ENCODE measurements around the gene HID1. TPM values are rescaled to one million over a fixed set of nuclear protein-coding genes. Genes with fewer than 3 reads are reported as not detected.

The HID1 gene
- total RNA-seq, 1 experiment from 2014 or later = 43.8 TPM

DNA sequence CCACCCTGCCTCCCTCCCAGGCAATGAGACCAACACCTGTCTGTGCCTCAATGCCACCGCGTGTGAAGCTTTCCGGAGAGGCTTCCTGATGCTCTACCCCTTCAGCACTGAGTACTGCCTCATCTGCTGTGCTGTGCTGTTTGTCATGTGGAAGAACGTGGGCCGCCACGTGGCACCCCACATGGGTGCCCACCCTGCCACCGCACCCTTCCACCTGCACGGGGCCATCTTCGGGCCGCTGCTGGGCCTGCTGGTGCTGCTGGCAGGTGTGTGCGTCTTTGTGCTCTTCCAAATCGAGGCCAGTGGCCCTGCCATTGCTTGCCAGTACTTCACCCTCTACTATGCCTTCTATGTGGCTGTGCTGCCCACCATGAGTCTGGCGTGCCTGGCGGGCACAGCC, 25.9 kb downstream of the HID1 start:
- no peaks in the 10 kb centered on the region for H3K36me3 ChIP-seq (ENCODE audit: control insufficient read depth in 1 of 2, insufficient read depth in 2 of 2, low read length in 2 of 2)
- DNase-seq (ENCODE audit: low read depth, low spot score) (no peak), ATAC-seq (no peak)
- H3K4me2 ChIP-seq (ENCODE audit: low read length) = no peak overlapping the region
- no TSS peak for BruUV-seq (replicated peaks)
- H3K9ac ChIP-seq (ENCODE audit: low read length) = no peak overlapping the region
- RAD21 ChIA-PET (ENCODE audit: low non-redundant PET in 1 of 2, low total read pairs in 2 of 2, uncharacterized antibody in 2 of 2, unreplicated experiment in 2 of 2) = no interaction called here
- peaks cover 12 to 26% of the 10 kb centered on the region in 2 experiments for H3K4me1 ChIP-seq (ENCODE audit: control insufficient read depth in 1 of 2, insufficient read depth in 2 of 2, low read length in 2 of 2)
- no peaks in the 10 kb centered on the region for H3K79me2 ChIP-seq (ENCODE audit: insufficient read depth, low read length)
- TF ChIP-seq, protein P1, sequence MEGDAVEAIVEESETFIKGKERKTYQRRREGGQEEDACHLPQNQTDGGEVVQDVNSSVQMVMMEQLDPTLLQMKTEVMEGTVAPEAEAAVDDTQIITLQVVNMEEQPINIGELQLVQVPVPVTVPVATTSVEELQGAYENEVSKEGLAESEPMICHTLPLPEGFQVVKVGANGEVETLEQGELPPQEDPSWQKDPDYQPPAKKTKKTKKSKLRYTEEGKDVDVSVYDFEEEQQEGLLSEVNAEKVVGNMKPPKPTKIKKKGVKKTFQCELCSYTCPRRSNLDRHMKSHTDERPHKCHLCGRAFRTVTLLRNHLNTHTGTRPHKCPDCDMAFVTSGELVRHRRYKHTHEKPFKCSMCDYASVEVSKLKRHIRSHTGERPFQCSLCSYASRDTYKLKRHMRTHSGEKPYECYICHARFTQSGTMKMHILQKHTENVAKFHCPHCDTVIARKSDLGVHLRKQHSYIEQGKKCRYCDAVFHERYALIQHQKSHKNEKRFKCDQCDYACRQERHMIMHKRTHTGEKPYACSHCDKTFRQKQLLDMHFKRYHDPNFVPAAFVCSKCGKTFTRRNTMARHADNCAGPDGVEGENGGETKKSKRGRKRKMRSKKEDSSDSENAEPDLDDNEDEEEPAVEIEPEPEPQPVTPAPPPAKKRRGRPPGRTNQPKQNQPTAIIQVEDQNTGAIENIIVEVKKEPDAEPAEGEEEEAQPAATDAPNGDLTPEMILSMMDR (IDR thresholded peaks at IDR 0.05 in 2 of 3, conservative IDR thresholded peaks at IDR 0.05 in 1 of 3; ENCODE audit: borderline replicate concordance in 1 of 3, insufficient read depth in 1 of 3, low read depth in 2 of 3, low read length in 2 of 3) = no peak
- no peak for TF ChIP-seq CBX3 (IDR thresholded peaks at IDR 0.05; ENCODE audit: low read depth)
- TF ChIP-seq POLR2A (IDR thresholded peaks at IDR 0.05; ENCODE audit: borderline replicate concordance, extremely low read depth, insufficient read depth, insufficient read length) = no peak
- no peak for TF ChIP-seq EGR1 (IDR thresholded peaks at IDR 0.05; ENCODE audit: low read depth)
- TF ChIP-seq SP1 (IDR thresholded peaks at IDR 0.05; ENCODE audit: low read depth) = no peak
- no peak for TF ChIP-seq CEBPB (IDR thresholded peaks at IDR 0.05; ENCODE audit: low read depth)
- TF ChIP-seq, protein P2, sequence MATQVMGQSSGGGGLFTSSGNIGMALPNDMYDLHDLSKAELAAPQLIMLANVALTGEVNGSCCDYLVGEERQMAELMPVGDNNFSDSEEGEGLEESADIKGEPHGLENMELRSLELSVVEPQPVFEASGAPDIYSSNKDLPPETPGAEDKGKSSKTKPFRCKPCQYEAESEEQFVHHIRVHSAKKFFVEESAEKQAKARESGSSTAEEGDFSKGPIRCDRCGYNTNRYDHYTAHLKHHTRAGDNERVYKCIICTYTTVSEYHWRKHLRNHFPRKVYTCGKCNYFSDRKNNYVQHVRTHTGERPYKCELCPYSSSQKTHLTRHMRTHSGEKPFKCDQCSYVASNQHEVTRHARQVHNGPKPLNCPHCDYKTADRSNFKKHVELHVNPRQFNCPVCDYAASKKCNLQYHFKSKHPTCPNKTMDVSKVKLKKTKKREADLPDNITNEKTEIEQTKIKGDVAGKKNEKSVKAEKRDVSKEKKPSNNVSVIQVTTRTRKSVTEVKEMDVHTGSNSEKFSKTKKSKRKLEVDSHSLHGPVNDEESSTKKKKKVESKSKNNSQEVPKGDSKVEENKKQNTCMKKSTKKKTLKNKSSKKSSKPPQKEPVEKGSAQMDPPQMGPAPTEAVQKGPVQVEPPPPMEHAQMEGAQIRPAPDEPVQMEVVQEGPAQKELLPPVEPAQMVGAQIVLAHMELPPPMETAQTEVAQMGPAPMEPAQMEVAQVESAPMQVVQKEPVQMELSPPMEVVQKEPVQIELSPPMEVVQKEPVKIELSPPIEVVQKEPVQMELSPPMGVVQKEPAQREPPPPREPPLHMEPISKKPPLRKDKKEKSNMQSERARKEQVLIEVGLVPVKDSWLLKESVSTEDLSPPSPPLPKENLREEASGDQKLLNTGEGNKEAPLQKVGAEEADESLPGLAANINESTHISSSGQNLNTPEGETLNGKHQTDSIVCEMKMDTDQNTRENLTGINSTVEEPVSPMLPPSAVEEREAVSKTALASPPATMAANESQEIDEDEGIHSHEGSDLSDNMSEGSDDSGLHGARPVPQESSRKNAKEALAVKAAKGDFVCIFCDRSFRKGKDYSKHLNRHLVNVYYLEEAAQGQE (IDR thresholded peaks at IDR 0.05; ENCODE audit: low read depth) = no peak
- TF ChIP-seq ELF1 (IDR thresholded peaks at IDR 0.05; ENCODE audit: borderline replicate concordance, low read depth) = no peak
- TF ChIP-seq TCF7L2 (IDR thresholded peaks at IDR 0.05; ENCODE audit: borderline replicate concordance, extremely low read depth, insufficient read depth, insufficient read length) = no peak
- no peak for TF ChIP-seq YY1 (IDR thresholded peaks at IDR 0.05; ENCODE audit: extremely low read depth, insufficient replicate concordance, low read depth, low read length)
- TF ChIP-seq FOSL1 (IDR thresholded peaks at IDR 0.05; ENCODE audit: low read depth) = no peak
- no peak for TF ChIP-seq SIN3A (IDR thresholded peaks at IDR 0.05; ENCODE audit: low read depth)
- no peak for TF ChIP-seq RAD21 (IDR thresholded peaks at IDR 0.05; ENCODE audit: low read depth)
- no peaks in the 10 kb centered on the region for H3K9me2 ChIP-seq (ENCODE audit: insufficient read depth)
- POLR2A ChIA-PET = interaction anchor here (1.0 kb wide), 1 partner anchor 33 kb away, joined by 3 read pairs; no protein-coding TSS in a partner anchor
- H3K27ac ChIP-seq (ENCODE audit: low read depth, low read length) = no peak overlapping the region
- intact Hi-C loops (cut with micrococcal nuclease) = no loop called here
- H3K27me3 ChIP-seq (ENCODE audit: insufficient read depth, low read length) = no peaks in the 10 kb centered on the region
- H3K4me3 ChIP-seq (replicated peaks in 1 of 2; ENCODE audit: low read depth in 1 of 2, low read length in 2 of 2) = no peak overlapping the region
- CTCF ChIA-PET = interaction anchor here (1.4 kb wide), 1 partner anchor 12 kb away, joined by 4 read pairs; no protein-coding TSS in a partner anchor
- no peak overlapping the region for H2AFZ ChIP-seq (ENCODE audit: low read depth, low read length, poor library complexity, severe bottlenecking)
- H3K9me3 ChIP-seq (ENCODE audit: control insufficient read depth in 1 of 2, insufficient read depth in 1 of 2, low read depth in 1 of 2, low read length in 2 of 2) = no peaks in the 10 kb centered on the region
- no peaks in the 10 kb centered on the region for H4K20me1 ChIP-seq (ENCODE audit: insufficient read depth)
